ENCODE measurements around the gene RFFL.
"Not testable (repeated sequence)": the region's sequence is repeated elsewhere in the genome, so short reads cannot be mapped to it uniquely, and the experiment has no call there.

Gene RFFL

DNA sequence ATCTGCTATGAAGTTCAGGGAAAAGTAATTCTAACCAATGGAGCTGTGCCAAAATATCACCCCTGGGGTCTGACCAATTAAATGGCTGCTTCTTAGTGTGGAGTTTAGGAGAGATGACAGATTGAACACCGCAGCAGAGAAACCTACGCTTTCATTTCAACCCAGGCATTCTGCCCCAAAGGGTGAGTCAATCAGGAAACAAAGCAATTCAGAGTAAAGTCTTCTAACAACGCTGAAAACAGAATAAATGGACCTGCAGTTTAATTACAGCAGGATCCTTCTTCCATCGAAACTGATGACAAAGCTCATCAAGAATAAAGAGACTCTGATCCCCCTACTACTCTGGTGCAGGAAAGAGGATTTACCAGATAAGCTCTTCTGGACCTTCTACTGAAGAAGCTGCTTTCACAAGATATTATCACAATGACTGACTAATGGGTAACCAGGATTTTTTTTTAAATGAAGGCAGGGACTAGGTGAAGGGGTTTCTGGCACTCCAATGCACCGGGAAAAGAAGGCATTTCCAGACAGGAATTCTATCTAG lies 16.7 kb downstream of the RFFL start:
- DNase-seq (ENCODE audit: low read depth in 2 of 2) = peak; percentile 14 to 25

DNA sequence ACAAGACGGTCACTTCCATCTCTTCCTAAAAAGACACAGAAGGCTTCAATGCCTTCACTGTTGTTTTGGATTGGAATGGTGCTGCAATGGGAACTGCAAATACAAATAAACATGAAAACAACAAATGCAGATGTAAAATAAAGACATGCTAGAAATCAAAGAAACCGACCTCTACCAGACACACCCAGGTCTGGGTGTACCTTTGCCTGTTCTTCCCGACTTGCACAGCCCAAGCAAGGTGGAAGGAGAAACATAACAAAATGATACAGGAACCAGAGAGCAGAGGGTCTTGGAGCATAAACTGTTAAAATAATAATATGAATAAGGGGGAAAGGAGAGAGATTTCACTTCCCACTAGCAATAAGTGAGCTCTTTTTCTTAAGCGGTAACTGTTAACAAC lies 17.3 kb downstream of the RFFL start:
- DNase-seq (ENCODE audit: low read depth in 2 of 2) = no peak

DNA sequence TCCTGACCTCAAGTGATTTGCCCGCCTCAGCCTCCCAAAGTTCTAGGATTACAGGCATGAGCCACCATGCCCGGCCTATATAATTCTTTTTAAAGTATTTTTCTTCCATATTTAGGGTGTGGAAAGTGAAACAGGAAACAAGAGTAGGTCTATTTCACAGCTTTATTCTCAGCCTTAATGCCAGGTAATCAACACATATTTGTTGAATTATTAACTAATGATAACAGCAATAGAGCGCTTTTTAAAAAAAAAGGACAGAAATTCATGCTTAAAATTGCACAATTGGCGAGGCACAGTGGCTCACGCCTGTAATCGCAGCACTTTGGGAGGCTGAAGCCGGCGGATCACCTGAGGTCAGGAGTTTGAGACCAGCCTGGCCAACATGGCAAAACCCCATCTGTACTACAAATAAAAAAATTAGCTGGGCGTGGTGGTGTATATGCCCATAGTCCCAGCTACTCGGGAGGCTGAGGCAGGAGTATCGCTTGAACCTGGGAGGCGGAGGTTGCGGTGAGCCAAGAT lies 18.0 kb downstream of the RFFL start:
- not testable (repeated sequence) for DNase-seq (ENCODE audit: low read depth in 2 of 2)

DNA sequence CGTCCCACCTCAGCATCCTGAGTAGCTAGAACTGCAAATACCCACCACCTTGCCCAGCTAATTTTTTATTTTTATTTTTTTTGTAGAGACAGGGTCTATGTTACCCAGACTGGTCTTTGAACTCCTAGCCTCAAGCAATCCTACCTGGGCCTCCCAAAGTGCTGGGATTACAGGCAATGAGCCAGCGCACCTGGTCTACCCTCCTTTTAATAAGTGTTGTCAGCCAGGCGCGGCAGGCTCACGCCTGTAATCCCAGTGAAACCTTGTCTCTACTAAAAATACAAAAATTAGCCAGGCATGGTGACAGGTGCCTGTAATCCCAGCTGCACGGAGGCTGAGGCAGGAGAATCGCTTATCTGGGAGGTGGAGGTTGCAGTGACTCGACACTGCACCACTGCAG lies 19.3 kb downstream of the RFFL start:
- no peak for DNase-seq (ENCODE audit: low read depth in 2 of 2)

DNA sequence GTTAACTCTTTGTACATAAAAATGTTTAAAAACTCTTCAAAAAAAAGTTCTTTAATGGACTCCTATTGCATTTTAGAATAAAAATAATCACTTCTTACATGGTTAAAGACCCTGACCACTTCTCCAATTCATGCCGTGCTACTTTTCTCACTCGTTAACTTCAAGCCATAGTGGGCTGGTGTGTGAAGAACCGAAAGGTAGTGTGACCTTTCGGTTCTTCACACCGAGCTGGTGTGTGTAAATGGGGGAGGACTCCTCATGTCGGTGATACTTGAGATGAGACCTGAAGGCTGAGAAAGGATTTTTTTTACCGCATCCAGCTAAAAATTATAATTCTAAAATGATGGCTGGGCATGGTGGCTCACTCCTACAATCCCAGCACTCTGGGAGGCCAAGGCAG lies 22.1 kb downstream of the RFFL start:
- DNase-seq (ENCODE audit: low read depth in 2 of 2) = no peak

DNA sequence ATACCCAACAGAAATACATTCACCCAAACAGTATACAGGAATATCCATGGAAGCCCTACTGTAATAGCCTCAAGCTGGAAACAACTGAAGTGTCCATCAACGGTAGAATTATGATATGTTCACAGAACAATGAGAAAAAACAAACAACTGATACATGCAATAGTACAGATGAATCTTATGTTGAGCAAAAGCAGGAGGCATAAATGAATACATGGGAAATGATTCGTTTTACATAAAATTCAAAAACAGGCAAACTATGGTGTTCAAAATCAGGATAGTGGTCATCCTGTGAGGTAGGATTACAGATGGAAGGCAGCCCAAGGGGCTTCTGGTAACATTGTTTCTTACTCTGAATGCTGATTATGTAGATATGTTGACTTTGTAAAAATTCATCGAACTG lies 25.1 kb downstream of the RFFL start:
- no peak for DNase-seq (ENCODE audit: low read depth in 2 of 2)

DNA sequence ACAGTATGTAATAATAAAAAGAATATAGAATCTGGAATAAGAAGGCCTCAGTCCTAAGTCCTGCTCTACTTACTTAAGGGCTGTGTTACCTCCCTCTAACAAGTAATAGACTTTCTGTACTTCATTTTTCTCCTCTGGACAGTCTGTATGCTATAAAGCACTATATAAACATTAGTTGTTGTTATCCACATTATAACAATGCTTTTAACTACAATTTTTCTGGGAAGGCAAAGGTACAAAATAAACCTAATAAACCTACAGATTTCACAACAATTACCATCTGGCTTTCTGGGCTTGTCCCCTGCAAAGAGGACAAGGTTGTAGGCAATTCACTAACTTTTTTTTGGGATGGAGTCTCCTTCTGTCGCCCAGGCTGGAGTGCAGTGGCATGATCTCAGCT lies 32.7 kb downstream of the RFFL start:
- no peak for DNase-seq (ENCODE audit: low read depth in 2 of 2)

DNA sequence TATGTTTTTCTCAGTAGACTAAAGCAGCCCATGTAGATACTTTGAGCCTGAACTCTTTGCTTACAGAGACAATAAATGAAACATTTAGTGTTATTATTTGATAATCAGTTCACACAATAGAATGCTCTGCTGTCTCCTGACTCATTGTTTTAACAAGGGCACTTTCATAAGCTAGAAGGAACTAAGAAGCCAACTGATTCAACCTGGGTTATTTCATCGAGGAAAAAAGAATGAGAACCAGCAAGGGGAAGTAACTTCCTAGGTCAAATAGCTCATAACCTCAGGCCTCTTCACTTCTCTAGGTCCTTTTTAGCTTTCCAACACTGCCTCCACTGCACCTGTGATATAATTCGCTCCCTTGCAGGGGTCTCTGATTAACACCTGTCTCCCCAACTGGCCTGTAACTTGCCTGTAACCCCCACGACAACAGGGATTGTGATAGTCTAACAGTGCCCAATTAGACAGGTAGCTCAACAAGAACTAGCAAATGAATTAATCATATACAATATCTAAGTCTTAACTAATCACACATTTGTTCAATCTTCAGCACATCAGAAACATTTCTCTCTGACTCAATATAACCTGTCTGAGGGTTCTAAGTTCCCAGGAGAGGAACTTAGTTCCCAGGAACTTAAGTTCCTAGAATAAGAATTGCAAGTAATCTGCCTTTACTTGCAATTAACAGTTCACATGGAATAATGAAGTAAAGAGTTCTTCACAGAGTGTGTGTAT lies 34.8 kb downstream of the RFFL start:
- DNase-seq (ENCODE audit: low read depth in 2 of 2) = no peak

DNA sequence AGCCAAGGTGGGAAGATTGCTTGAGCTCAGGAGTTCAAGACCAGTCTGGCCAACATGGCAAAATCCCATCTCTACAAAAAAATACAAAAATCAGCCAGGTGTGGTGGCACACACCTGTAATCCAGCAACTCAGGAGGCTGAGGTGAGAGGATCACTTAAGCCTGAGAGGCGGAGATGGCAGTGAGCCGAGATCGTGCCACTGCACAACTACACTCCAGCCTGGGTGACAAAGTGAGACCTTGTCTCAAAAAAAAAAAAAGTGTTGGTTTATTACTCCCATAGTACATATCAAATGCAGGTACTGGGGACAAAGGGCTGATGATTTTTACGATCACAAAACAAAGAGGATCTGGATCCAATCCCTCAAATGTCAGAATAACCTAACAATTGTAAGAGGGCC lies 35.4 kb downstream of the RFFL start:
- not testable (repeated sequence) for DNase-seq (ENCODE audit: low read depth in 2 of 2)

DNA sequence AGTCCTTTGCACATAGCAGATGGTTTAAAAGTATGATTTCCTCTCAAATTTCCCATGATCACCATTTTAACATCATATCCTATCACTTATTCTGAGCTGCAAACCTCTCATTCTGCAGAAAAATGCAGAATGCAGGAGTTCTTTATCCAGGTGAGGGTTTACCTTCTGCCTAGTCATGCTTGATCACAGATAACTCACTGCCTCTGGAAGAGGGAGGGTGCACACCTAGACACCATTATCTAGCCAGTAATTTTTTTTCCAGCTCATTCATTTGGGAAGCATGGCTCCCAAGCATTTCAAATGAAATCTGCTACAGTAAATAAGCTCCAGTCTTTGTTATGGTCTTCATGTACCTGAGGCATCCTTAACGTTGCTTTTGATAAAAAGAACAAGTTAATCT lies 38.0 kb downstream of the RFFL start:
- no peak for DNase-seq (ENCODE audit: low read depth in 2 of 2)

DNA sequence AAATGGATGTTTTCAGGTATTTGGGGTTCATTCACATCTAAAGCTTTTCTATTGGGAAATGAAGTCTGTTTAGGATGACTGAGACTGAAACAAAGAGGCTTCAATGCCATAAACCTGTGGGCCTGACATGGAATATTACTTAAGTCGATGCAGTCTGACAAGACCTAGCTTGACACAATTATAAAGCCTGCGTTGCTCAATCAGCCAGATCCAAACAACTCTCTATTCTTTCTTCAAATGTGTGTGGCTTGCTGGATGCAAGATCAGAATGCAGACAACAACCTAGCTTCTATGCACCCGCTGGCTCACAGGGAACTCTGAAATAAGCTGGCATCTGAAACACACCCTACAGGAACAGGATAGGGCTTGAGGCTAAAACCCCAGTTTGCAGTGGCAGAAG lies 40.0 kb downstream of the RFFL start:
- DNase-seq (ENCODE audit: low read depth in 2 of 2) = no peak

DNA sequence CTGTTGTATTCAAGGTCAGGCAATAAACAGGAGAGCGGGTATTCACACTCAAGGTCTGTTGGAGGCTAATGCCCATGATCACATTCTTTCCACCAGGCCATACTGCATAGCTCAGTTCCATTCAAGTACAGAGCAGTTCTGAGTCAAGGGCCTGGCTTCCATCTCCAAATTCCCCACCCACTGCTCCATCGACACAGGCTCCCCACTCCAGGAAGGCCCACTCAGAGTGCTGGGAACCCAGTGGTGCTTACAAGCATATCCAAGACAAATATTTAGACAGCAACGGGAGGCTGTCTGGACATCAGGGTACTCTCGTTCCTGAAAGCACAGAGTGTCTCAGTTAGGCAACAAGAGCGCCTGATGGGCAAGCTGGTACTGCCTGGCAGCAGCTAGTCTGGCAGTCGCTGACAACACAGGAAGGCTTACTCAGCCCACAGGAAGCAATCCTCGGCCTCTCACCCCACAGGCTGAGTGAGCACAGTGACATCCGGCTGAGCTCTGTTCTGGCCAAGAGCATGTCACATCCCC lies 40.9 kb downstream of the RFFL start:
- peak; percentile 51 to 53 for DNase-seq (ENCODE audit: low read depth in 2 of 2)

DNA sequence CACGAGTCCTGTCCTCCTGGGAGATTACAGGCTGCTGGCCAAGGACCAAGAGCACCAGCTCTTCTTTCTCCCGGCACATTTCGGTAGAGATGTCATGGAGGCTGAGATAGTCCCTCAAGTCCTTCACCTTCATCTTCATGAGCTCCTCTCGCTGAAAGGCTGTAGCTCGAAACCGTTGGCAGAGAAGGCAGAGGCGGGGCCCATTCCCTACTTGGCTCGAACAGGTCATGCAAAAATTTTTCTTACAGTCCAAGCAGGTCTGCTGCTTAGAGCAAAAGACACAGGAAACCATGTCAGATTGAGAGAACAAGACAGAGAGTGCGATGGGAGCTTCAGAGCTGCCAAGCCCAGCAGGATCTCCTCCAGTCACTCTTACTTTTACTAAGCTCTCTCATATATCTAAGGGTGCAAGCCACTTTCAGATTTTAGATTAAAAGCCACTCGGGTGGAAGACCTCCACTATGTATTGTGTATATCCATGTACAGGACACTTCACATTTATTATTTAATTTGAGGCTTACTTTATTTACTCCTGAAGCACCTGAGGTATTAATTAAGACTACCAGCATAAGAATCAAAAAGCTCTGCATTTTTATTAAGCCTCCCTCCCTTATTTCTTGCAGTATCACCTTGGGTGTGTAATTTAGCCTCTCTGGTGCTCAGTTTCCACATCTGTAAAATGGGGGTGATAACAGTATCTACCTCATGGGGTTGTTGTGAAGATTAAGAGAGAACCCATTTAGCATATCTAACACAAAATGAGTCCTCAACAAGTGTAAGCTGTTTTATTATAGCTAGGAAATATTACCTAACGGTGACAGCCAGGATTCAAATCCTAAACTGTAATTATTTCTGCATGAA lies 41.8 kb downstream of the RFFL start:
- no peak for DNase-seq (ENCODE audit: low read depth in 2 of 2)

DNA sequence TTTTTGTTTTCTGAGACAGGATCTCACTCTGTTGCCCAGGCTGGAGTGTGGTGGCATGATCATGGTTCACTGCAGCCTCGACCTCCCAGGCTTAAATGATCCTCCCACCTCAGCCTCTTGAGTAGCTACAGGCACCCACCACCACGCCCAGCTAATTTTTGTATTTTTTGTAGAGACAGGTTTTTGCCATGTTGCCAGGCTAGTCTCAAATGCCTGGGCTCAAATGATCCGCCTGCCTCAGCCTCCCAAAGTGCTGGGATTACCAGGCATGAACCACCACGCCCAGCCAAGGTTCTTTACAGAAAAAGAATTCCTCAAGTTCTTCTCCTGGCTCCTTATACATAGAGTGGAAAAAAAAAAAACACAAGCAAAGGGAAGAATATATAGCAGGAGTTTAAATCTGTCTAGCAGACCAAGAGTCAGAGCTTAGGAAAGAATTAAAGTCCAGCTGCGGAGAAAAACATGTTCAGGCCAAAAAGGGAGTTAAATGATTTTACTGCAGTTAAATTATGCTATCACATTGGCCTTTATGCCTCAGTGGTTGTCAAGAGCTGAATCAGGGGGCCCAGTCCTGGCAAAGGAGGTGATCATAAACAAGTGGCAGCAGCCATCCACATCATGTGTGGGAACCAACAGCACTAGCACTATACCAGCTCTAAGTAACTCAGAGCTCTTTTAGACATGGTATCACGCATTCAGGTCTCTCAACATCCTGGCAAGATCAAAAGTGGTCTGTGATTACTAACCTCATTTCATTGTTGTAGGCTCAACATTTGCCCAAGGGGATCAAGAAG lies 43.9 kb downstream of the RFFL start:
- no peak for DNase-seq (ENCODE audit: low read depth in 2 of 2)

DNA sequence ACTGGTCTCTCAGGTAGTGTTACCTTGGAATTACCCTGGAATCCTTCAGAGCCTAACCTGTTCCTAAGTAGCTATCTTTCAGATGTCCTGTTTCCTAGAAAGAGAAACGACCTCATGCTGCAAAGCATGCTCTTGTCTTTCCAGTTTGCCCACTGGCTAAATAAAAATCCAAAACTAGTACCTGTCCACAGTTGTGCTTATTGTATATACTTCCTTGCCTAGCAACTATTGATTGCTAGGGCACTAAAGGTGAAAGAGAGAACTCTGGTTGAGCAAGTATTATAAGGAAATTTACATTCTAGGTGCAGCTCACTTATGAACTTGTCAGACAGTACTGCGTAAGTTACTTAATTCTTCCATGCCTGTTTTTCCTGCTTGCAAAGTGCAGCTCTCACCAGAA lies 44.7 kb downstream of the RFFL start:
- no peak for DNase-seq (ENCODE audit: low read depth in 2 of 2)

DNA sequence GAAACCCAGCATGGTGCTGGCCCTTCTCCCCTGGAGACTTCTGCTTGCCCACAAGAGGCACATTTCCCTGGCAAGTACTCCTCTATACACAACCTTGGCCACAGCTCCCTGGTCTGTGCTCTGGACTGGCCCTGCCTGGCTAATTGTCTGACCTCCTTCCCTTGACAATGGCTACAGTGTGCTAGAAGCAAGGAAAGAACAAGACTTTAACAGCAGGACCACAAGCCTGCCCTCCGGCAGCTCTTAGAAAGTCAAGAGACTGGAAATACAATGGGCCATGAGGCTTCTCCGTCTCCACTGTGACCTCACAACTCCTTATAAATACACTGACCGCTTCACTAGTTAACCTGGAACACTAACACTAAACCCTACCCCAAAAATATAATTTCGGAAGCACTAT lies 46.5 kb downstream of the RFFL start:
- no peak for DNase-seq (ENCODE audit: low read depth in 2 of 2)

DNA sequence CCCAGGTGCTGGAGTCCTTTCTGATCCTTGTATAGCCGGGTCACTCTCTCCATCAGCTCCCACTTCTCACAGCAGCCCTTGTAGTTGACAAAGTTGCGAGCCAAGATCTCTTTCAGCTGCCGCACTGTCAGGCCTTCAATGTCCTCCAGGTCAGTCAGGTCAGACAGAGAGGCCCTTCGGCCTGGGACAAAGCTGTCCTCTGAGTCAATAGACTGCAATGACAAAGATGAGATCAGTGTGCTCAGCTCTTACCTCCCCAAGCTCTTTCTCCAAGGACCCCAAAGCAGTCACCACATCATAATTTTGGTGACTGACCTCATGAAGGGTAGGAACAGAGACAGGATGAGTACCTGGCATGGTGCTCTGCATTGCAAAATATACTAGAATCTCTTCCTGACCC lies 47.1 kb downstream of the RFFL start:
- no peak for DNase-seq (ENCODE audit: low read depth in 2 of 2)

DNA sequence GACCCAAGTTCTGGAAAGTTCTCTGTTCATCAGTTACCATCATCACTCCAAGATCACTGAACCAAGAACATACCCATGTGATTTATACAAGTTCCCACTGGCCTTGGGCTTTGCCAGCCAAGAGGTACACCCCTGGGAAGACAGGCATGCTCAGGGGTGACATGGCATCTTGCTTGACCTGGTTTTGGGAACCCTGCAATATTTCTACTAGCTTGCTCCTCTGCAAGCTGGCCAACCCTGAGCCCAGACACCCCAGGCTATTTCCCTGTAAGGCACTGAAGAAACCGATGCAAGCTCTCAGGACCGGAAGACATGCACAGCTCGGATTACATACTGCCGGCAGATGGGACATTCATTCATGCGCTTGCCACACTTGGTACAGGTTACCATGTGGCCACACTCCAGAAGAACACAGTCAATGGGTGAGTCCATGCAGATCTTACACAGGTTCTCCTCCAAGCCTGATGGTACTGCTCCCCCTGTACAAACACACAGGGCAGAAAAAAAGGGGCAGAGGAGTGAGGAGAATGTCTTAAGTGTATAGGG lies 51.8 kb downstream of the RFFL start:
- DNase-seq (ENCODE audit: low read depth in 2 of 2) = no peak

DNA sequence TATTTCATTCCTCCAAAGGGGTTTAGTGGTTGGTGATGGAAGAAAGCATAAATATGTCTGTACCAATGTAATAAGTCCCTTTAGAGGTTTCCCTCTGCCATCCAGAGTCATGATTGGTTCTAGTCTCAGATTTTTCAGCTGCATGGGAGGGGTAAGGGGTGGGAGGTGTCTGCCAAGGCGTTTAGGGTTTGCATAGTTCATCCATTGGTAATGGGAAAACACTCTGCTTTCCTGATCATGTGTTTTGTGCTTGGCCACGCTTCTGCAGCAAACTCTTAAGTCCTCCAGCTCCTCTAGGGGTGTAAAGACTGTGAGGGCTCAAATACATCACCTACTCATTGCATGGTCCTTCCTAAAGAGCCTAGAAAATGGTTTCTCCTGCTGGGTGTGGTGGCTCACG lies 53.4 kb downstream of the RFFL start:
- DNase-seq (ENCODE audit: low read depth in 2 of 2) = no peak

DNA sequence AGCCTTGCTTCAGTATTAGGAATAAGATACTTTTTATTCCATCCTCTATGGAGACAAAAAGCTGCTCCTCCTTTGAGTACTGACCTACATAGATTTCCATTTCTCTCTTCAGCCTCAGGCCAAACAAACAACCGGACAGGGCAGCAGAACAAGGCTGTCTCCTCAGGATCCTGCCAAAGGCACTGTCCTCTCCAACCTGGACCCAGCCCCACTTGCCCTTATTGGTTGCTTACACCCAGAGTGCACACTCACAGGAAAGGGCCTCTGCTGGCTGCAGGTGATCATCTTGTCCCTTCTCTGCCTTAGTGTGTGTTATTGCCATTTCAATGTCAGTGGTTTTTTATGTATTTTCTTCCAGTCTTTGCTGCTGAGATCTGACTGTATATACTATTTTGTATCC lies 56.5 kb downstream of the RFFL start:
- no peak for DNase-seq (ENCODE audit: low read depth in 2 of 2)

DNA sequence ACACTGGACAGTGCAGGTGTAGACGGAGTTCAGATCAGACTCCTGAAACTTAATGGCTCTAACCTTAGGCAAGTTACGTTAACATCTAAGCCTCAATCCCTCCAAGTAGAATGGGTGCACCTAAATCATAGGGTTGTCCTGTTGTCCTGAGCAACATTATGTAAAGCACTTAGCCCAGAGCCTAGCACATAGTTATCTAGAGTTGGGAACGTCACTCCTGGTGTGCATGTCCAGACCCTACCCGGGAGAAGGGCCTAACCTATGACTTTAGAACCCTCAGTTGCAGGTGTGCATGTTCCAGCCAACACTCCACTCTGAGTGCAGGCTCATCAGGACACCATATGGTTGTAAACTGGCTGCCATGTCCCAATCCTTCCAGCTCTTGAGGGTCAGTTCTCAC lies 57.2 kb downstream of the RFFL start:
- DNase-seq (ENCODE audit: low read depth in 2 of 2) = no peak

Data from stimulated activated CD8-positive, alpha-beta memory T cell treated with anti-CD3 and anti-CD28 coated beads, Interleukin-2, amount 100 ng/mL, for 1 hour (primary cell).